ENCODE measurements around the gene ZNF398.

- TF ChIP-seq CTCF (IDR thresholded peaks at IDR 0.05) (no peak), POLR2A (IDR thresholded peaks at IDR 0.05) (no peak)
Observed at GRCh38 chr7:149205690-149206381, 58.6 kb downstream of the ZNF398 start.
